GM19099 (cell line): Measurements from ENCODE around the gene CAND1.

ENCODE experiments used
- POLR2A ChIP-seq: IDR thresholded peaks from 3 replicates; pipeline ENCODE4 v1.6.1; 2011; ENCODE audit warnings: low read depth; ENCODE audit not compliant: insufficient read length; ENCODE audit errors: extremely low read depth

The CAND1 gene

DNA sequence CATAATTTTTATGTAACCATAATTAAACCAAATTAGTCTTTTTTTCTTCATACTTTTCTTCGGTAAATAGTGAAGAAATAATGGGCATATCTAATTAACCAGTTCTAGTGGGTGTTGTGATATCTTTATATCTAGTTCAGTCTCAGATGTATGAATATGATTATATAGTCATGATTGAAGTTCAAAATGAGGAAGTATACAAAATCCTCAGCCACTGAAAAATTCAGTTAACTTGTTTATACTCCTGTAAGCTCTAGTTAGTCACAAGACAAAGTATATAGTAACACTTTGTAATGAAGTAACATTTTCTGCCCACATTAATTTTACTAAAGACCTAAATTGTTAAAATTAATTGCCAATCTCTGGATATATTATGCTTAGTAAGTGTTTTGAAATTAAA lies 46.5 kb downstream of the CAND1 start:
- no peak for TF ChIP-seq POLR2A

DNA sequence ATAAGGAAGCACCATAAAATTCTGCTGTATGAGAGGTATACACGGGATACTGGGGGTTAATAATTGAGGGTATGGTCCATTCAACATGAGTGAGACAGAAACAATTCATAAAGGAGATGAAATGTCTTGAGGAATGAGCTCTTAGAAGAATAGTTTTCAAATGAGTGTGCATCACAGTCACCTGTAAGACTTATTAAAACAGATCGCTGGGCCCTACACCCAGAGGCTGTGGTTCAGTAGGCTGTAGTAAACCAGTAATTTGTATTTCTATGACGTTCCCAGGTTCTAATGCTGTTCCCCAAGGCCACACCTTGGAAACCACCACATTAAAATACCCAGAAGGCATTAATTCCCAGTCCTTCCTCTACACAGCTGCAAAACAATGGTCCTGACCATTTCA lies 49.6 kb downstream of the CAND1 start:
- no peak for TF ChIP-seq POLR2A

DNA sequence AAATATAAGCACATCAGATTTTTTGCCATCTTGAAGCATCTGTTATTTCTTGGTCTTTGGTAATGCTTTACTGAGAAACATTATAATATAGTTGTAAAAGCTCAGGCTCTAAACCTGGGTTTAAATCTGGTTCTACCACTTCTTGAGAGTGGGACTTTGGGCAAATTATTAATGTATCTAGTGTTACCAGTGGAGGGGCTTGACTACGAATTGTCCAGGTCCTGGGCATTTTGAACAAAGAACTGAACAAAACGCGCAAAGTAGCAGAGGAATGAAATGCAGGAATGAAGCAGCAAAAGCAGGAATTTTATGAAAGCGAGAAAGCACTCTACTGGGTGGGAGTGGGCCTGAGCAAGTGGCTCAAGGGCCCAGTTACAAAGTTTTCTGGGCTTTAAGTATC lies 50.8 kb downstream of the CAND1 start:
- no peak for TF ChIP-seq POLR2A

DNA sequence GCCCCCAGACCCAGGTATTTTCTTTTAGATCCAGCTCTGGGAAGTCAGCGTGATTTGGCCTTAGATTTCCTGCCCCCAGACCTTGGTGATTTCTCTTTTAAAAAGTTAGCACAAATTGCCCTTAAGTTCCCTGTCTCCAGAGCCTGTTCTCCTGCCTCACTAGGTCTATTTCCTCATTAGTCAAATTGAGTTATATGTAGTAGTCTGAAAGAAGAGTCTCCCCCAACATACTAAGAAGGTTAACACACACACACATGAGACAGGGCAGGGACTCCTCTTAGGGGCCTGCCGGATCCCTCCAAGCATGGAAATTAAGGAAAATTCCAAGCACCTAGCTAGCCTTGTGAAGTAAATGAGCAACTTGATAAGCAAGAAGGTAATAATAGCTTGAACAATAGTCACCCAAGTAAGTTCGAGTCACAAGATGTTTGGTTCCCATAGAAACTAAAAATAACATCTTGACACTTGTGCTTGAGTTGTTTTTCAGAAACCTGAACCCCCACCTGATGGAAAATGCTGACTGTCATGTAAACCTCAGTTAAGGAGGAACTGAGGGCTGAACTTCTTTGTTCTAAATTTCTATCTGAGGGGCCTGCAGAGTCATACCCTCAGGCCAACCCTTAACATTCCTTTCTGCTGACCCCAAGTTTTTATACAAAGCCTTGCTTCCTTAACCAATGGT lies 51.6 kb downstream of the CAND1 start:
- TF ChIP-seq POLR2A, result no peak

DNA sequence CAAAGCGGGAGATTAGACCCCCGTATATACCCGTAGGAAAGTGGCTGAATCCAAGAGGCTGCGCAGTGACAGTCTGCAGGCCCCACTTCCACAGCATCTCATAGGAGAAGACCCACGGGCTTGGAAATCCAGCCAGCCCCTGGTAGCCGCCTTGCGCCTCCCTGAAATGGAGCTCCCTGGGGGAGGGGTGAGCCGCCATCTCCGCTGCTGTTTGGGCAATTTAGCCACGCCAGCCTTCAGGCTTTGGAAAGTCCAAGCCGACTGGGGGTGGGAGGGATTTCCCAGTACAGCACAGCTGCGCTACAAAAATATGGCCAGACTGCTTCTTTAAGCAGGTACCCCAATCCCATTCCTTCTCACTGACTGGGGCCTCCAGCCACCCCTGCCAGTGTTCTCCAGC lies 53.4 kb downstream of the CAND1 start:
- no peak for TF ChIP-seq POLR2A

DNA sequence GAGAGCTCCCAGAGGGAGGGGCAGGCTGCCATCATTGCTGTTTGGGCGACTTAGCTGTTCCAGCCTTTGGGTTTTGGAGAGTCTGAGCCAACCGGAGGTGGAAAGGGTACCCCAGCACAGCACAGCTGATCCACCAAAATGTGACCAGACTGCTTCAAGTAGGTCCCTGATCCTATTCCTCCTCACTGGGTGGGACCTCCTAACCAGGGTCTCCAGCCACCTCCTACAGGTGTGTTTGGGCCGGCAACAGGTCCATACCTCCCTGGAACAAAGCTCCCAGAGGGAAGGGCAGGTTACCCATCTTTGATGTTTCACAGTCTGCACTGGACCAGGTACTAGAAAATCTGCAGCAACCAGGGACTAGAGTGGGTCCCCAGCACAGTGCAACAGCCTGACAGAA lies 53.8 kb downstream of the CAND1 start:
- no peak for TF ChIP-seq POLR2A

DNA sequence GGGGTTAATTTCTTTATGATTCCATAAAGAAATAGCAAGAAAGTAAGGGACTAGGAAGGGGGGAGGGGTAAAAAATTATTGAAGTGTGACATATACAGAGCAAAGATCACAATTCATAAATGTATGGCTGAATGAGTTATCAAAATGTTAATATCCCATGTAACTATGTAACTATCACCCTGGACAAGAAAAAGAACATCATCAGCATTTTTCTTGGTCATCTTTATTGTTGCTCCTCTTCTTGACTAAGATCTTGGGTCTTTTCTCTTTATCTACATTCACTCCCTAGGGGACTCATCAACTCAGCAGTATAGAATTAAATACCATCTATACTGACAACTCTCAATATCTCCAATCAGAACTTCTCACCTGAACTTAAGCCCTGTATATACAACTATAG lies 57.5 kb downstream of the CAND1 start:
- TF ChIP-seq POLR2A, result no peak

DNA sequence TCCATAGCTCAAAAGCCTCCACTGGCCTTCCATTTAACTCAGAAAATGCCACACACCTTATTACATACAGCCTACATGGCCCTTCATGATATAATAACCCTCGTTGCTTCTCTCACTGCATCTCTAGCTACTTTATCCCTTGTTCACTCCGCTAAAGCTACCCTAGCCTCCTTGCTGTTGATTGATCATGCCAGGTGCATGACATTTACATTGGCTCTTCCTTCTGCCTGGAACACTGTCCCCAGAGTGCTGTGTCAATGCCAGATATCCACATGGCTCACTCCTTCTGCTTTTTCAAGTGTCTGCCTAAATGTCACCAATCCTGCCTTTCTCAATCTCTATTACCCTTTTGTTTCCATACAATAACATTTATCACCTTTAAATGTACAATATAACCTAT lies 58.3 kb downstream of the CAND1 start:
- TF ChIP-seq POLR2A, result no peak

DNA sequence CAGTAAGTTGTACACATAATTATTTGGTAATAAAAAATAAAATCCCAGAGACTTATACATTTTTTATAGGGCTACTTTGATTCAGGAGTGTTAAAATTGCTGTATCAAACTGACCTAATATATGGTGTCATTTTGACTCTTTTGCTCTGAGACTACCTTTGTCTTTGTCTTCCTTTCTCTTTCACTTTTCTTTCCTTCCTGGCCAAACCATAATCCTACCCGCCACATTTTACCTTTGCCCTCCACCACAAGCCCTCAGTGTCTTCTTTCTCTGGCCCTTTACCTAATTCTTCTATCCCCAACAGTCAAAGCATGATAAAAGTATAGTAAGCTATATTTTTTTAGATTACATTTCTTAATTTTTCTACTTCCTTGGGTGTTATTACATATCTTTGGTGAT lies 62.0 kb downstream of the CAND1 start:
- TF ChIP-seq POLR2A, result no peak

DNA sequence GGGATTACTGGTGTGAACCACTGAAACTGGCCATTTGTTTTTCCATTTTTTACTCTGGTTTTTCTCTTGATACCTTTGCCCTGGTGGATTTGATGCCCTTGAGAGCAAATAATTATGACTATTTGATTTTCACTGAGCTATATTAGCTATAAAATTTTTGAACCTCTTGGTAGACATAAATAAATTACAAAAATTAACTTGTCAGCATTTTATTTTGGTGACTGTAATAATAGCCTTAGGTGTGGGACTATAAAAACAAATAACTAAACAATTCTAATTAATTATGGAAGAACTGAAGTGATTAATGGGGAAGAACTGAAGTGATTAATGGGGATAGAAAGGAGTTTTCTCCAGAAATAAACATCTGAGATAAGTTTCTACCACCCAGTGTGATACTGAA lies 62.7 kb downstream of the CAND1 start:
- no peak for TF ChIP-seq POLR2A

DNA sequence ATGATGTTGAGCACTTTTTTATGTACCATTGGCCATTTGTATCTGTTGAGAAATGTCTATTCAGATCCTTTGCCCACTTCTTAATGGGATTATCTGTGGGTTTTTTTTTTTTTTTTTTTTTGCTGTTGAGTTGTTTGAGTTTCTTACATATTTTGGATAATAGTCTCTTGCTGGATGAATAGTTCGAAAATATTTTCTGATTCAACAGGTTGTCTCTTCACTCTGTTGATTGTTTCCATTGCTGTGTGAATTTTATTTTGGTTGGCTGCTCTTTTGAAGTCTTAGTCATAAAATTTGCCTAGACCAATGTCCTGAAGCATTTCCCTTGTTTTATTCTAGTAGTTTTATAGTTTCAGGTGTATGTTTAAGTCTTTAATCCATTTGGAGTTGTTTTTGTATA lies 64.5 kb downstream of the CAND1 start:
- no peak for TF ChIP-seq POLR2A

DNA sequence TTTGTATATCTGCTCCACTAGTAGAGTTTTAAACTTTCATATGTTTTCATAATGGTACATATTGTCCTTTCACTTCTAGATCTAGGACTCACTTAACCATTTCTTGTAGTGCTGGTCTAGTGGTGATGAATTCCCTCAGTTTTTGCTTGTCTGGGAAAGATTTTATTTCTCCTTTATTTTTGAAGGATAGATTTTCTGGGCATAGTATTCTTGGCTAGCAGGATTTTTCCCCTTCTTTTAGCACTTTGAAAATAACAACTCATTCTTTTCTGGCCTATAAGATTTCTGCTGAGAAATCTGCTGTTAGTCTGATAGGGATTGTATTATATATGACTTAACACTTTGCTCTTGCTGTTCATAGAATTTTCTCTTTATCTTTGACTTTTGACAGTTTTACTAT lies 69.3 kb downstream of the CAND1 start:
- TF ChIP-seq POLR2A, result no peak

DNA sequence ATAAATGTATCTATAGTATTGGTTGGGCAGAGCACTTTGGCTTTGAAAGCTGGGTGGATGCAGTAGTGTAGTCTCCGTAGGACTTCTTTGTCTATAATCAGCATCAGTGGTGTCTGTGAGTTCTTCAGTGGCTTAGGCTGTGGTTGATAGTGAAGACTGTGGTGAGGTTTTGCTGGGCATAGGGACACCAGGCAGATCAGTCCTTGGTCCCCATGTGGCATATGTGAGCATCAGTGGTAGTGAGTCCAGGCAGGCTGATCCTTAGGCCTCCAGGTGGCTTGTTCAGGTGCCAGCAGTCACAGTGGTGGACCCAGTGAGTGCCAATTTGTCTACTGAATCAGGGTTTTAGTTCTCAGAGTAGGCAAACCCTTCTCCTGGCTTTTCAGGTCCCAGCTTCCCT lies 70.4 kb downstream of the CAND1 start:
- TF ChIP-seq POLR2A, result no peak

DNA sequence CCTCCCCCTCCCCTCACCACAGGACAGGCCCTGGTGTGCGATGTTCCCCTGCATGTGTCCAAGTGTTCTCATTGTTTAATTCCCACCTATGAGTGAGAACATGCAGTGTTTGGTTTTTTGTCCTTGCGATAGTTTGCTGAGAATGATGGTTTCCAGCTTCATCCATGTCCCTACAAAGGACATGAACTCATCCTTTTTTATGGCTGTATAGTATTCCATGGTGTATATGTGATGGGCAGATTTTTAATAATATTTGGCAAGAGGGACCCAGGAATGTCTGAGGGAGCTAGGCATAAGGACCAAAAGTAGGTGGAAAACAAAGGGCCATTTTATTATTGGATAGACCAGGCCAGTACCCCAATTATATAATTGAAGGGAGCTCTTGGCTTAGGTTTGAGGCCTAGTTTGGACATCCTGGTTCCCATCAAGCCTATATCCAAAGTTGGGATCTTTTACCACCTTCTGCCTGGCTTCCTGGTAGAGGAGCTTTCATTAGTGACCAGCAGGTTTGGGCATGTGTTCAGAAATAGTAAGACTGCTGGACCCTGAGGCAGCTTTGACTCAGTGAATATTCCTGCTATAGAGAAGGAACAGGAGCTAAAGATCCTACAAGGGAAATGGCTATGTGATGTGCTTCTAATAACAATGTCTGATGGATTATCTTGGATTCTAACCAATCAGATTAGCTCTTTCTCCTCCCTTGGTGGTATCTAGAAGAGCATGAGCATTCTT lies 76.0 kb downstream of the CAND1 start:
- TF ChIP-seq POLR2A, result no peak

DNA sequence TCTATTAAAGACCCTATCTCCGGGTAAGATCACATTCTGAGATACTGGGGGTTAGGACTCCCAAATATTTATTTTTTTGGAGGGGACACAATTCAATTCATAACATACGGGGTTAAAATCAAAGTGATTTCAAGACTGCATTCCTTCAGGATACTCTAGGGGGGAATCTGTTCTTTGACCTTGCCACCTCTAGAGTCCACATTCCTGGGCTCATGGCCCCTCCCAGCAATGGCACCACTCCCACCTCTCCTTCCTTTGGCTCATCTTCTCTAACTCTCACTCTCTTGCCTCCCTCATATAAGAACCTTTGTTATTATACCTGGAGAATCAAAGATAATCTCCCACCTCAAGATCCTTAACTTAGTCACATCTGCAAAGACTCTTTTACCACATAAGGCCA lies 79.5 kb downstream of the CAND1 start:
- TF ChIP-seq POLR2A, result no peak

DNA sequence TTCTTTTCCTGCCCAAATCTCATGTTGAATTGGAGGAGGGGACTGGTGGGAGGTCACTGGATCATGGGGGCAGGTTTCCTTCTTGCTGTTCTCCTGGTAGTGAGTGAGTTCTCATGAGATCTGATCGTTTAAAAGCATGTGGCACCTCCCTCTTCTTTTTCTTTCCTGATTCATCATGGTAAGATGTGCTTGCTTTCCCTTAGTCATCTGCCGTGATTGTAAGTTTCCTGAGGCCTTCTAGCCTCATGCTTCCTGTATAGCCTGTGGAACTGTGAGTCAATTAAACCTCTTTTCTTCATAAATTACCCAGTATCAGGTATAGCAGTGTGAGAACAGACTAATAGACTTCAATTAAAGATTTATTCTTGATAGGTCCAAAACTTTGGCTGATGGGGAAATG lies 83.5 kb downstream of the CAND1 start:
- TF ChIP-seq POLR2A, result no peak

DNA sequence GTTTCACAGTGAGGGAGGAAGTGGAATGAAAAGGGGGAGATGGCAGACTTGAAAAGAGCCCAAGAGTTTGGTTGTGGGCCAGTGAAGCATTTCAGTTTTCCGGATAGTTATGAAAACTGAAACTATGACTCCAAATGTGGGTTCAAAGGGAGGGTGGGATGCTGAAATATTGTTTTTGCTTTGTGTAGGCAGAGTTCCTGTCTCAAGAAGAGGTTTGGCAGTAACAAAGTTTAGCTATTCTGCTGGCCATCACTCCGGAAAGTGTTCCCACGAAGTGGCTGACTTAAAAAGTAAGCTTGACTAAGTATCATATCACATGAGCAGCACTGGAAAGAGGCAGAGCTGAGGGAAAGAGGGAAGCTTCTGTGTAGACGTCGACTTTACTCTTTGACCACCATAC lies 85.2 kb downstream of the CAND1 start:
- TF ChIP-seq POLR2A, result no peak
